Activated CD8-positive, alpha-beta memory T cell treated with anti-CD3 and anti-CD28 coated beads, Interleukin-2, amount 50 U/mL, for 4 hours (primary cell): ENCODE measurements around the gene CACNG7.
A peak's percentile ranks its signal among the peaks of the same experiment; 100 is the strongest.

Experiments
- DNase-seq: peaks from one replicate; pipeline ENCODE4 v3.0.0-alpha.2; 2020

CACNG7 gene

DNA sequence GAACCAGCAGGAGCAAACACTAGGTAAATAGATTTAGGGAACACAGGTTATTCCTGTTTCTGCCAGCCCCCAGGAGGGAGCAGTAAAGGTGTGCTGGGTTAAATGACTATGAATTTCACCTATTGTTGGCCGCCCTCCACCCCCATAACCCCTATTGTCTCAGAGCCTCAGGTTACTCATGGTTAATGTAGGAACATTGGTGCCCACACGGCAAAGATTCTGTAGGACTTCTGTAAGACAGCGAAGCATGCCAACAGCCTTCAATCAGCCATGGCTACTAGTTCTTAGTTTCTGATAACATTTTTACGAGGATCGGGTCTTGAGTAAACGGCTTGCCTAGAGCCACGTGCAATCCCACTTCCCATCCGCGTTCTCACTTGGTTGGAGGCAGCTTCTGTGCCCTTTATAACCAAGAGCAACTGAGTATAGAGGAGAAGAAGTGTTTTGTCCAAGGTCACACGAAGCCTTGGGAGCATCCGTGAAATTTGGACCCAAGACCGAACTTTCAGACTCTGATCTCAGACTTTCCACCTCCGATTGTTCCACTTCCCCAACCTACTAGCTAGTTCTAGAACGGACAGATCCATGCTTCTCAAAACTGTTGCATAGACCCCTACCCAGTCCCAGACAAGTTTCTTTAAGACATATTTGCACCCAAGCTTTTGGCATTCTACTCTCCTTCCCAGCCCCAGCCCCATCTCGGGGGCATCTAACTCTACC, 48.5 kb downstream of the CACNG7 start:
- no peak for DNase-seq

- no peak for DNase-seq
Measured at GRCh38 chr19:53958168-53958571, 49.1 kb downstream of the CACNG7 start.

GRCh38 chr19:53958823-53959757, 50.0 kb downstream of the CACNG7 start:
- DNase-seq: no peak

- no peak for DNase-seq
Measured at GRCh38 chr19:53960187-53960586, 51.1 kb downstream of the CACNG7 start.

DNA sequence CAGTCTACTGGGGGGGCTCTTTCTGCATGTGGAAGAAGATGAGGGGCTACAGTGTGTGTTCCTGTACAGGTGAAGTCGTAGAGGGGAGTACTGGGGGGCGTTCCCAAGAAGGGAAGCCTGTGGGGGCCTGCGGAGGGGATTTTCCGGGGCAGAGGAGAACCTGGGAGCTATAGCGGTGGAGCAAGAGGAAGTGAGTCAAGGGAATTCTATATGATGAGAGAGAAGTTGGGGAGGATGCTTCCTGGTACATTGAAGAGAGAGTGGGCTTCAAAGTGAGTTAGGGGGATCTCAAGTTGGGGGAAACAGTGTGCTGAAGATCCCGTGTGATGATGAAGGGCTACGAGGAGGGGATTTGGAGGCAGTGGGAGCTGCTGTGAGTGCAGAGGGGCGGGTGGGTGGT, 51.8 kb downstream of the CACNG7 start:
- no peak for DNase-seq

DNA sequence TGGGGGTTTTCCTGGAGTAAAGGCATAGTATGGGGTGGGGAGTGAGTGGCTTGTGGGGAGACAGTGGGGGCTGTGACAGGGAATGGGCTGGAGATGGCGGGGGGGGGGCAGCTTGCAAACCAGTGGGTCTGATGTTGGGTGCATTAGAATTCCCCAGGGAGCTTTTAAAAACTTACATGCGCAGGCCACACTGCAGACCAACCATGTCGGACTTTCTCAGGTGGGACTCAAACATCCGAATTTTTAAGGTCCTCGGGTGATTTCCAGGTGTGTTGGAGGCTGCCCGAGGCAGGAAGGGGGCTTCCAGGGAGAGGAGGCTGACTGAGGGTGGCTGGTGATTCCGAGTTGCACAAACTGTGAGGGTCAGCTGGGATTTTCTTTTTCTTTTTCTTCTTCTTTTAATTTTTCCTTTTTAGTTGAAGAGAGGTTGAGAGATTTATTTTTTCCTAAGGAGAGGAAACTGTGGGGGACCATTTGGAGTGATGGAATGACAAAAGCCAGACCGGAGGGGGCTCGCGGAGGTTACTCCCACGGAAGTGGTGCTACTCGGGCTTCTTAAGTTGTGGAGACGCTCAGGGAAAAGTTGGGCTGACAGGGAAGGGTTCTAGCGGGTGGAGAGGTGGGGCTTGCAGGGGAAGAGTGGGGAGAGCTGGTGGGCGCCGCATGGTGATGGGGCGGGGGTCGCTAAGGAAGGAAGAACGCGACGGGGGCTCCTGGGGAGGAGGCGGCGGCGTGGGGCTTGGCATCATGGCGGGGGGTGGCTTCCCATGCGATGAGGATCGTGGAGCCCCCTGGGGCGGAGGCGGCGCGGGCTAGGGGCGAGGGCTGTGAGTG, 52.7 kb downstream of the CACNG7 start:
- no peak for DNase-seq

DNA sequence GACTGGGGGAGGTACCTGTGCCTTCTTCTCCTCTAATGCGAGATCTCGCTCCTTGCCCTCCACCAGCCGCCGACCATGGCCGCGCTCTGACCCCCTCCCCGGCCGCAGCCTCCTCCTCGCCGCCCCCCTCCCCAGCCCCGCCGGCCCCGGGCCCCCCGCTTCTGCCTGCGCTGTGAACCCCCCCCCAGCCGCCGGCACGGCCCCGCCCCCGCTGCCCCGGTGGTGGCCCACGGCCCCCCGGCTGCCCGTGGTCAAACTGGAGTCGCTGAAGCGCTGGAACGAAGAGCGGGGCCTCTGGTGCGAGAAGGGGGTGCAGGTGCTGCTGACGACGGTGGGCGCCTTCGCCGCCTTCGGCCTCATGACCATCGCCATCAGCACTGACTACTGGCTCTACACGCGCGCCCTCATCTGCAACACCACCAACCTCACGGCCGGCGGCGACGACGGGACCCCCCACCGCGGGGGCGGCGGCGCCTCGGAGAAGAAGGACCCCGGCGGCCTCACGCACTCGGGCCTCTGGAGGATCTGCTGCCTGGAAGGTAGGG, 53.9 kb downstream of the CACNG7 start, which contains the start of gene CACNG8:
CACNG8 (plus strand) TSS at position 51 of the 545 bp plus-strand sequence.
- DNase-seq: no peak

DNA sequence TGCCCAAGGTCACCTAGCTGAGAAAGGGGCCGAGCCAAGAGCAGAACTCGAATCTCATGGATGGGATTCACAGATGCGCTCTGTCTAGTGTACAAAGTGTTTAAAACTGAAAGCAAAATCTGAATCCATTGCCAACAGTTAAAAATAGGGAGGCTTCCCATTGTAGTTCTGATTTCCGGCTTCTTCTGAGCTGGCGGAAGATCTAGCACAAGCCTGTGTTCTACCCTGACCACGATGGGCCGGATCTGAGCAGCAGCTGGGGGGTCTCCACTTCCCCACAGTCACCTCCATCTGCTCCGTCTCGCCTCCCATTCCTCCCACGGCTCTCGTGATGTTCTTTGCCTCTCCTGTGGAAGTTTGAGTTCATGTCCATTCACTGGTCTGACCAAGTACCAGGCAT, 56.0 kb downstream of the CACNG7 start:
- no peak for DNase-seq

GRCh38 chr19:53966931-53967330, 57.9 kb downstream of the CACNG7 start:
- no peak for DNase-seq

- no peak for DNase-seq
Measured at GRCh38 chr19:53969366-53969765, 60.3 kb downstream of the CACNG7 start.

- no peak for DNase-seq
Measured at GRCh38 chr19:53971673-53972072, 62.6 kb downstream of the CACNG7 start.

GRCh38 chr19:53977429-53977990, 68.4 kb downstream of the CACNG7 start:
- DNase-seq: peak; percentile 58

GRCh38 chr19:53977991-53978731, 69.1 kb downstream of the CACNG7 start:
- no peak for DNase-seq

- DNase-seq: no peak
Measured at GRCh38 chr19:53978975-53979801, 70.1 kb downstream of the CACNG7 start.

- DNase-seq: no peak
Measured at GRCh38 chr19:53980539-53981375, 71.7 kb downstream of the CACNG7 start.

- DNase-seq: no peak
Measured at GRCh38 chr19:53981376-53981951, 72.4 kb downstream of the CACNG7 start.

DNA sequence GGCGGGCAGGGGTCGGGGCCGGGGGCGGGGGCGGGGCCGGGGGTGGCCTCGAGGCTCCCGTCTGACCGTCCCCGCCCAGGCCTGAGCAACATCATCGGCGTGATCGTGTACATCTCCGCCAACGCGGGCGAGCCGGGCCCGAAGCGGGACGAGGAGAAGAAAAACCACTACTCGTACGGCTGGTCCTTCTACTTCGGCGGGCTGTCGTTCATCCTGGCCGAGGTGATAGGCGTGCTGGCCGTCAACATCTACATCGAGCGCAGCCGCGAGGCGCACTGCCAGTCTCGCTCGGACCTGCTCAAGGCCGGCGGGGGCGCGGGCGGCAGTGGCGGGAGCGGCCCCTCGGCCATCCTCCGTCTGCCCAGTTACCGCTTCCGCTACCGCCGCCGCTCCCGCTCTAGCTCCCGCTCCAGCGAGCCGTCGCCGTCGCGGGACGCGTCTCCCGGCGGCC, 72.9 kb downstream of the CACNG7 start:
- no peak for DNase-seq

GRCh38 chr19:53982611-53983010, 73.5 kb downstream of the CACNG7 start:
- DNase-seq: peak; percentile 24
